HG03139 (cell line): Measurements from ENCODE around the gene WWOX.

Experiments
- ATAC-seq: cut with Tn5 transposase; IDR thresholded peaks from one replicate; pipeline ENCODE4 v1.9.1; 2021; ENCODE audit not compliant: unreplicated experiment

Gene WWOX

GRCh38 chr16:78455861-78456260 is 356.4 kb downstream of the WWOX start:
- ATAC-seq, result no peak

GRCh38 chr16:78458588-78458987 is 359.1 kb downstream of the WWOX start:
- no peak for ATAC-seq

- no peak for ATAC-seq
Observed at GRCh38 chr16:78460428-78460827, 361.0 kb downstream of the WWOX start.

- ATAC-seq, result no peak
Observed at GRCh38 chr16:78461087-78461486, 361.6 kb downstream of the WWOX start.

GRCh38 chr16:78461496-78462287 is 362.2 kb downstream of the WWOX start:
- no peak for ATAC-seq

GRCh38 chr16:78462288-78463208 is 363.1 kb downstream of the WWOX start:
- no peak for ATAC-seq

GRCh38 chr16:78463591-78463990 is 364.1 kb downstream of the WWOX start:
- no peak for ATAC-seq

GRCh38 chr16:78464833-78465232 is 365.4 kb downstream of the WWOX start:
- ATAC-seq, result no peak

- no peak for ATAC-seq
Observed at GRCh38 chr16:78465730-78466129, 366.3 kb downstream of the WWOX start.

- no peak for ATAC-seq
Observed at GRCh38 chr16:78469787-78470186, 370.3 kb downstream of the WWOX start.

- ATAC-seq, result no peak
Observed at GRCh38 chr16:78473031-78473699, 373.7 kb downstream of the WWOX start.

GRCh38 chr16:78474762-78475161 is 375.3 kb downstream of the WWOX start:
- ATAC-seq, result peak; percentile 64

GRCh38 chr16:78476615-78477014 is 377.2 kb downstream of the WWOX start:
- no peak for ATAC-seq

GRCh38 chr16:78478267-78478861 is 378.9 kb downstream of the WWOX start:
- ATAC-seq, result no peak

GRCh38 chr16:78479723-78480122 is 380.3 kb downstream of the WWOX start:
- ATAC-seq, result no peak

- ATAC-seq, result no peak
Observed at GRCh38 chr16:78480588-78480987, 381.1 kb downstream of the WWOX start.

GRCh38 chr16:78483124-78483992 is 383.9 kb downstream of the WWOX start:
- no peak for ATAC-seq

- no peak for ATAC-seq
Observed at GRCh38 chr16:78484509-78485058, 385.1 kb downstream of the WWOX start.

- ATAC-seq, result no peak
Observed at GRCh38 chr16:78485188-78485916, 385.9 kb downstream of the WWOX start.
